Frontal cortex (tissue), 4 donors: ENCODE results near the gene ABAT. TPM values are rescaled to one million over a fixed set of nuclear protein-coding genes. Genes with fewer than 3 reads are reported as not detected.

ENCODE experiments used
- DNase-seq, 2 donors: peaks; one replicate each; pipeline ENCODE4 v3.0.0; 2012; ENCODE audit warnings: low spot score in 2 of 2
- FAIRE-seq: peaks from 2 replicates; lab custom pipeline; 2012; peaks lifted over from hg19 to GRCh38; lab: Jason Lieb, UNC
- total RNA-seq: library from RNA; depleted of rRNA; stranded (reverse); fragments of >200 nt; gene quantifications from one replicate; pipeline ENCODE4 v1.2.3, GENCODE V29; 2014
- donor health status: control.
- donor health status: control.
- donor health status: control.

The ABAT gene
- 110 TPM for total RNA-seq

GRCh38 chr16:8674413-8675022 lies at the start of gene ABAT:
Gene ABAT (plus strand): TSS chr16:8674617. CDS start chr16:8735740, 61,123 bp downstream.
- peak; percentile 94 to 99 for DNase-seq
- no peak for FAIRE-seq

GRCh38 chr16:8625491-8626087 lies 48.8 kb upstream of the ABAT start:
- DNase-seq = no peak

DNA sequence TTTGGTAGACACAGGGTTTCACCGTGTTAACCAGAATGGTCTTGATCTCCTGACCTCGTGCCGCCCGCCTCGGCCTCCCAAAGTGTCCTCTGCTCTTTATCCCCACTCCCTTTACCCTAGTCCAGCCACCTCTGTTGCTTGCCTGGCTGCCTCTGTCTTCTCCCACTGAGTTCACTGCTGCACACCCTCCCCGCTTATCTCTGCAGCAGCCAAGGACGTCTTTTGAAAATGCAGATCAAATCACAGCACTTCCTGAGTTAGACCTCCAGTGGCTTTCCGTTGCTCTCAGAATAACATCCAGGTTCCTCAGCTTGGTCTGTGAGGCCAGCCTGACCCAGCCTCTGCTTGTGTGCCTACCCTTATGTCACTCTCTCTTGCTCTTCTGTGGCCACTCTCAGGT lies 47.5 kb upstream of the ABAT start:
- DNase-seq = no peak

More at GRCh38 chr16:8625491-8626087, 48.8 kb upstream of the ABAT start:
- FAIRE-seq = no peak

GRCh38 chr16:8627456-8627855 lies 47.0 kb upstream of the ABAT start:
- no peak for FAIRE-seq
- DNase-seq = no peak

More for the DNA sequence above, 47.5 kb upstream of the ABAT start:
- FAIRE-seq = no peak

- no peak for DNase-seq
- no peak for FAIRE-seq
Measured at GRCh38 chr16:8628981-8629725, 45.3 kb upstream of the ABAT start.

DNA sequence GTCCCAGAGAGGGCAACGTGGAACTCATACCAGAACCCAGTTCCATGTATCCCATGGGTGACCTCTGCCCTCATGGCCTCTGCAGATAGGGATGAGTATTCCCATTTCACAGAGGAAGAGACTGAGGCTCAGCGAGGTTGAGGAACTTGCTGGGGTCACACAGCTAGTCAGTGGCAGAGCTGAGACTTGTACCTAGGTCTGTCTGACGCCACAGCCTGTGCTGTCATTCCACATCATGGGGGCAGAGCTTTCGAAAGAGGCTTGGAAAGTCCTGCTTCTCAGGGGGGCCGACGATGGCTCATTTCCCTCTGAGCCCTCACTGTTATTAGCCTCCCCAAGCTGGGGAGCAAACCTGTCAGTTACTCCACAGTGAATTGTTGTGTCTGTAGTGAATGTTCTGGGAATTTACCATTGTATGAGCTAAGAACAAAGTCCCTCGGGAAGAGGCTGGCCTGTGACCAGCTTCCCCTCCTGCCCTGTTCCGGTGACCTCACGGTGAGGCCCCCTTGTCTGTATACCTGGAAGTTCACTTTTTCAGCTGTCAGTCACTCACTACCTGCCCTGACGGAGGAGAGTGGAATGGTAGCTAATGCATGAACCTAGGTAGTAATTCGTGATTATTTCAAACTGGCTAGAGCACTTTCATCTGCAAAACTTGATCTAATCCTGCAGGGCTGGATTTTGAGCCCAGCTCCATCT lies 44.0 kb upstream of the ABAT start:
- no peak for FAIRE-seq
- no peak for DNase-seq

DNA sequence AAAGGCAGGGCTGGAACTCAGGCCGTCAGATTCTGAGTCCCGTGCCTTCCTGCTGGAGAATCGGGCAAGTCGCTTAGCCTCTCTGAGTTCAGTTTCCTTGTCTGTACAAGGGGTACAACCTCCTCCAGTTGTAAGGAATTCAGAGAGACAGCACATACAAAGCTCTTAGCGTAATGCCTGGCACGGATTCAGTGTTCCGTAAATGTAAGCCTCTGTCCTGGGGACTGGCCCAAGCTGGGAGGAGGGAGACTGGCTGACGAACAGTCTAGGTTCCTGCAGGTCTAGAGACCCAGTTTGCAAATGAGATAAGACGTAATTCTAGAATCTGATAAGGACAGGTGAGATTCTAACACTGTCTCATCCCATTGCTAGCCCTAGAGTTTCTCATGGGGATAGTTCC lies 43.0 kb upstream of the ABAT start:
- no peak for FAIRE-seq
- no peak for DNase-seq

DNA sequence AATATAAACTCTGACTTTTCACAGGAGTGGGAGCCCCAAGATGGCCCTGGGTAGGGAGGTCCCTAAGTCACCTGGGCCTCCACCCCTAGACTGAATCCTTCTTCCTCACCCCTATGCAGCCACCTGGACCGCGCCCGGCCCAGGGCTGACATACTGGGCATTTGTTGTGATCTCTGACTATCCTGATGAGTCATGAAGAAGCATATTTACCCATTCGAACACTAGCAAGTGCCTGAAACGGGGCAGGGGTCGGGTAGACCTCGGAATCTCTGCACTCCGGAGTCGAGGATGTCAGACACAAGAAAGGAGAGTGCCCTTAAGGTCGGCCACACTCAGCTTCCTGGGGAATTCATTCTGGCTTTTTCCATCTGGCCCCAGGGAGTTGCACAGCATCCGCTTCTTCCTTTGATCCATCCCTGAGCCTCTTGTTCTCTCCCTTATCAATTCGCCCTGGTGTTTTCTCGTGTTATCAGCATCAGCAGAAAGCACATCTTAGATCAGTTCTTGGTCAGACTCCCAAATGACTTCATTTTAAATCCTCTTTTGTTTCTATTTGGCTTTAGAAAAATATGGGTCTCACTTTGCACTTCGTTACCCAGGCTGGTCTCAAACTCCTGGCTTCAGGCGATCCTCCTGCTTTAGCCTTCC lies 42.5 kb upstream of the ABAT start:
- FAIRE-seq (no peak), DNase-seq (no peak)

- DNase-seq (peak in 1 of 2 donors; percentile 28), FAIRE-seq (no peak)
Measured at GRCh38 chr16:8632675-8633182, 41.7 kb upstream of the ABAT start.

- no peak for DNase-seq
- no peak for FAIRE-seq
Measured at GRCh38 chr16:8634991-8635736, 39.3 kb upstream of the ABAT start.

DNA sequence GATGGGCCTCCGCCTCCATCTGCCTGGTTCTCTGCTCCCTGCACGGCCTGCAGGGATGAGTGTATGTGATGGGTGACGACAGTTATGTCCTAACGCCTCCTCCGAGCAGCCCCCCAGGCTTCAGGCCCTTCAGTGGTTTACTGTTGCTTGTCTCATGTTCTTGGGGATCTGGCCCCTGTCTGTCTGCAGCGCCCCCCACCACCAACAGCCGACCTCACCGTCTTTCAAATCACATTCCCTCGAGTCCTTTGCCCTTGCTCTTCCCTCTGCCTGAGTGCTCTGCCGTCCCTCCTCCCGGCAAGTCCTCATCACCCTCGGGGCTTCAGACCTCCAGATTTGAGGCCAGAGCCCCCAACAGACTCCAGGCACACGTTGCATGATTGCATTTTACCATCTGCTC lies 34.7 kb upstream of the ABAT start:
- no peak for FAIRE-seq
- no peak for DNase-seq

- no peak for FAIRE-seq
- no peak for DNase-seq
Measured at GRCh38 chr16:8641671-8642070, 32.7 kb upstream of the ABAT start.

GRCh38 chr16:8642146-8642545 lies 32.3 kb upstream of the ABAT start:
- DNase-seq (no peak), FAIRE-seq (no peak)

- FAIRE-seq = no peak
Measured at GRCh38 chr16:8644211-8645140, 29.9 kb upstream of the ABAT start.

GRCh38 chr16:8645141-8645521 lies 29.3 kb upstream of the ABAT start:
- no peak for FAIRE-seq
- no peak for DNase-seq

More at GRCh38 chr16:8644211-8645140, 29.9 kb upstream of the ABAT start:
- no peak for DNase-seq

GRCh38 chr16:8645831-8646230 lies 28.6 kb upstream of the ABAT start:
- DNase-seq (no peak), FAIRE-seq (no peak)

DNA sequence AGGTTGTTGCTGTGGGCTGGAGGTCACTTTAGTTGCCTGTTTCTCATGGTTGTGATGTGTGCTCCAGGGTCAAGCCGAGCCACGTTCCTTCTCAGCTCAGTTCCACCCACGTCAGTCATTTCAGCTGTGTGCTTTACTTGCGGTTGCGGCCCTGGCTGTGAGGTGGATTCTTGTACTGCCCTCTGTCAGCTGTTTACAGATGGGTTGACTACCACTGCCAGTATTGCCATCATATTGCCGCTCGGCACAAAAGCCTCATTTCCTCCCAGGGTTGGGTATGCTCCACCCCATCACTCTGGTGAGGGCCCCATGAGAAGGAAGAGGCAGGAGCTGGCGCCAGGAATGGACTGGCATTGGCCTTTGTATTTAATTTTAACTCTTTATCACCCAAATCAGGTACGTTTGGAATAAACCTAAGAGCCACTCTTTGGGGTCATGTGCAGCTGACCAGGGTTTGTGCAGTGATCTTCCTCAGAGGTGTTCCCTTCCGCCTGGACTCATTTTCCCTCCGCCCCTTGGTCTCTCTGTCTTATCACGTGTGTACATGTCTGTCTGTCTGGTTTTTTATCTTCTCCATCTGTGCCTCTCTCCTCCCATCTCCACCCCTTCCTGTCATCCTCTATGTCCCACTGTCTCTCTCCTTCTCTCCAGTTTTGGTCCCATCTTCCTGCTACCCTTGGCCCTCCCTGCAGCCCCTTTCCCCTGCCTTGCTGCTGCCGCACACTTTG lies 27.9 kb upstream of the ABAT start:
- FAIRE-seq (no peak), DNase-seq (no peak)
